Esophagus muscularis mucosa (tissue), 4 donors: ENCODE measurements around the gene PCP2. TPM values are rescaled to one million over a fixed set of nuclear protein-coding genes. Genes with fewer than 3 reads are reported as not detected.

Source experiments
- DNase-seq: peaks from one replicate; pipeline ENCODE4 v3.0.0-alpha.2; 2017; ENCODE audit errors: extremely low spot score
- H3K27ac ChIP-seq, 4 donors: fragments of 200-600 bp; sonication (generic); replicated peaks in 1 of 4; 1 replicate in 3 of 4; 2 replicates in 1 of 4; pipeline ENCODE4 v1.5.1; 2016 to 2019; ENCODE audit warnings: mild to moderate bottlenecking in 1 of 4
- H3K27me3 ChIP-seq, 4 donors: fragments of 200-600 bp; sonication (generic); one replicate each; pipeline versions ENCODE4 v1.5.1 to v1.6.0; 2016 to 2019
- H3K36me3 ChIP-seq, 4 donors: fragments of 200-600 bp; sonication (generic); one replicate each; pipeline ENCODE4 v1.5.1; 2016 to 2019
- H3K4me1 ChIP-seq, 4 donors: fragments of 200-600 bp; sonication (generic); one replicate each; pipeline ENCODE4 v1.5.1; 2016 to 2019
- H3K4me3 ChIP-seq, 4 donors: fragments of 200-600 bp; sonication (generic); 1 replicate in 2 of 4; 2 replicates in 2 of 4; pipeline ENCODE4 v1.5.1; 2016 to 2019; ENCODE audit warnings: mild to moderate bottlenecking in 4 of 4, moderate library complexity in 1 of 4
- H3K9me3 ChIP-seq, 4 donors: fragments of 200-600 bp; sonication (generic); 1 replicate in 3 of 4; 2 replicates in 1 of 4; pipeline ENCODE4 v1.5.1; 2016 to 2019
- EP300 ChIP-seq: sonication (generic); formaldehyde crosslinking; IDR thresholded peaks from one replicate; pipeline ENCODE4 v1.6.1; 2017; ENCODE audit warnings: antibody characterized with exemption
- POLR2A ChIP-seq: fragments of 450-650 bp; IDR thresholded peaks from one replicate; pipeline ENCODE4 v1.6.1; 2017; ENCODE audit warnings: antibody characterized with exemption, moderate library complexity, mild to moderate bottlenecking, low read depth
- POLR2AphosphoS5 ChIP-seq, 2 donors: sonication (generic); formaldehyde crosslinking; IDR thresholded peaks; one replicate each; pipeline ENCODE4 v1.6.1; 2017; ENCODE audit warnings: antibody characterized with exemption in 2 of 2
- WGBS: methylation state at CpG from one replicate; pipeline ENCODE4 v1.1.5; 2018; 5-methylcytosine and 5-hydroxymethylcytosine counted together
- intact Hi-C: fragments of 100-400 bp; cut with DNase I; formaldehyde crosslinking; loops from one replicate; pipeline ENCODE4 v1.15.1; 2023
- total RNA-seq, 4 donors: library from RNA; depleted of rRNA; stranded (reverse); fragments of >200 nt; gene quantifications; one replicate each; pipeline versions ENCODE4 v1.1.0 to v1.2.1, GENCODE V29; 2016
- TF ChIP-seq, protein P1 (sequence below), 3 experiments: fragments of 200-600 bp in 2 of 3; fragments of 450-650 bp in 1 of 3; sonication (generic) in 2 of 3; IDR thresholded peaks; one replicate each; pipeline ENCODE4 v1.5.1; 2017 to 2019; ENCODE audit warnings: antibody characterized with exemption in 3 of 3, mild to moderate bottlenecking in 2 of 3, moderate library complexity in 1 of 3

PCP2 gene
- total RNA-seq, 4 donors from 2014 or later: not detected

GRCh38 chr19:7618771-7619510 lies 14.6 kb downstream of the PCP2 start:
- intact Hi-C loops: no loop called here
- H3K36me3 ChIP-seq: peaks cover 50 to 71% (median 60%) of the 10 kb centered on the region in 4 donors
- 70% methylated on average over 4 of the region's 21 CpGs for WGBS
- H3K27ac ChIP-seq: no peak overlapping the region
- no peaks in the 10 kb centered on the region for H3K9me3 ChIP-seq
- TF ChIP-seq, protein P1, sequence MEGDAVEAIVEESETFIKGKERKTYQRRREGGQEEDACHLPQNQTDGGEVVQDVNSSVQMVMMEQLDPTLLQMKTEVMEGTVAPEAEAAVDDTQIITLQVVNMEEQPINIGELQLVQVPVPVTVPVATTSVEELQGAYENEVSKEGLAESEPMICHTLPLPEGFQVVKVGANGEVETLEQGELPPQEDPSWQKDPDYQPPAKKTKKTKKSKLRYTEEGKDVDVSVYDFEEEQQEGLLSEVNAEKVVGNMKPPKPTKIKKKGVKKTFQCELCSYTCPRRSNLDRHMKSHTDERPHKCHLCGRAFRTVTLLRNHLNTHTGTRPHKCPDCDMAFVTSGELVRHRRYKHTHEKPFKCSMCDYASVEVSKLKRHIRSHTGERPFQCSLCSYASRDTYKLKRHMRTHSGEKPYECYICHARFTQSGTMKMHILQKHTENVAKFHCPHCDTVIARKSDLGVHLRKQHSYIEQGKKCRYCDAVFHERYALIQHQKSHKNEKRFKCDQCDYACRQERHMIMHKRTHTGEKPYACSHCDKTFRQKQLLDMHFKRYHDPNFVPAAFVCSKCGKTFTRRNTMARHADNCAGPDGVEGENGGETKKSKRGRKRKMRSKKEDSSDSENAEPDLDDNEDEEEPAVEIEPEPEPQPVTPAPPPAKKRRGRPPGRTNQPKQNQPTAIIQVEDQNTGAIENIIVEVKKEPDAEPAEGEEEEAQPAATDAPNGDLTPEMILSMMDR (IDR thresholded peaks at IDR 0.05): no peak
- no peak for TF ChIP-seq EP300
- TF ChIP-seq POLR2AphosphoS5 (IDR thresholded peaks at IDR 0.05): no peak
- TF ChIP-seq POLR2A: no peak
- DNase-seq: no peak
- H3K27me3 ChIP-seq: no peaks in the 10 kb centered on the region
- peaks cover 0 to 10% (median 3%) of the 10 kb centered on the region in 4 donors for H3K4me1 ChIP-seq
- H3K4me3 ChIP-seq: no peak overlapping the region

- 38% methylated on average over 4 of the region's 4 CpGs for WGBS
- no peak overlapping the region for H3K27ac ChIP-seq
- TF ChIP-seq EP300 (no peak), POLR2A (no peak), POLR2AphosphoS5 (IDR thresholded peaks at IDR 0.05) (no peak)
- TF ChIP-seq, protein P1 (IDR thresholded peaks at IDR 0.05): no peak
- peaks cover 0 to 10% (median 3%) of the 10 kb centered on the region in 4 donors for H3K4me1 ChIP-seq
- no peak overlapping the region for H3K4me3 ChIP-seq
- H3K36me3 ChIP-seq: peaks cover 44 to 65% (median 54%) of the 10 kb centered on the region in 4 donors
- no peaks in the 10 kb centered on the region for H3K9me3 ChIP-seq
- no peaks in the 10 kb centered on the region for H3K27me3 ChIP-seq
- intact Hi-C loops: no loop called here
- DNase-seq: no peak
Observed at GRCh38 chr19:7618348-7618747, 15.2 kb downstream of the PCP2 start.

DNA sequence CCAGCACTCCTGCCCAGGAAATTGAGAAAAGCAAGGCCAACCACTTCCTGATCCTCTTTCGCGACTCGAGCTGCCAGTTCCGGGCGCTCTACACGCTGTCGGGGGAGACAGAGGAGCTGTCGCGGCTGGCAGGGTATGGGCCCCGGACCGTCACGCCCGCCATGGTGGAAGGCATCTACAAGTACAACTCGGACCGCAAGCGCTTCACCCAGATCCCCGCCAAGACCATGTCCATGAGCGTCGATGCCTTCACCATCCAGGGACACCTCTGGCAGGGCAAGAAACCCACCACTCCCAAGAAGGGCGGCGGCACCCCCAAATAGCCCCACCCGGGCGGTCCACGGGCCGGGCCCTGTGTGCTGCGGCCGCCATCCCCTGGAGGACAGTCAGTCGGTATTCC lies 15.8 kb downstream of the PCP2 start:
- TF ChIP-seq EP300 (no peak), POLR2AphosphoS5 (IDR thresholded peaks at IDR 0.05) (no peak), POLR2A (no peak)
- TF ChIP-seq, protein P1 (IDR thresholded peaks at IDR 0.05): no peak

GRCh38 chr19:7617172-7617571 lies 16.3 kb downstream of the PCP2 start:
- DNase-seq: no peak
- intact Hi-C loops: no loop called here
- WGBS: 95% methylated on average over 12 of the region's 12 CpGs
- H3K36me3 ChIP-seq: peaks cover 32 to 53% (median 42%) of the 10 kb centered on the region in 4 donors
- no peaks in the 10 kb centered on the region for H3K27me3 ChIP-seq
- H3K4me1 ChIP-seq: peaks cover 0 to 10% (median 3%) of the 10 kb centered on the region in 4 donors
- no peak overlapping the region for H3K27ac ChIP-seq
- no peak overlapping the region for H3K4me3 ChIP-seq
- no peaks in the 10 kb centered on the region for H3K9me3 ChIP-seq
- TF ChIP-seq EP300 (no peak), POLR2AphosphoS5 (IDR thresholded peaks at IDR 0.05) (no peak), POLR2A (no peak)
- TF ChIP-seq, protein P1 (IDR thresholded peaks at IDR 0.05): no peak

More for the DNA sequence above, 15.8 kb downstream of the PCP2 start:
- Histone ChIP-seq H3K4me1 (peaks cover 0 to 10% (median 3%) of the 10 kb centered on the region in 4 donors), H3K36me3 (peaks cover 38 to 59% (median 48%) of the 10 kb centered on the region in 4 donors), H3K9me3 (no peaks in the 10 kb centered on the region), H3K4me3 (no peak overlapping the region), H3K27ac (no peak overlapping the region), H3K27me3 (no peaks in the 10 kb centered on the region)
- WGBS: 92% methylated on average over 11 of the region's 28 CpGs
- no peak for DNase-seq
- intact Hi-C loops: no loop called here
